GM21825 (cell line): ENCODE measurements around the gene NRXN3.

ENCODE experiments used
- ATAC-seq: cut with Tn5 transposase; IDR thresholded peaks from one replicate; pipeline ENCODE4 v1.9.1; 2021; ENCODE audit warnings: mild to moderate bottlenecking, moderate library complexity; ENCODE audit not compliant: unreplicated experiment

The NRXN3 gene

GRCh38 chr14:78172428-78172827 lies 2.3 kb downstream of the NRXN3 start:
- ATAC-seq = no peak

GRCh38 chr14:78173346-78174035 lies 3.3 kb downstream of the NRXN3 start:
- no peak for ATAC-seq

- ATAC-seq = no peak
Observed at GRCh38 chr14:78175412-78175811, 5.2 kb downstream of the NRXN3 start.

DNA sequence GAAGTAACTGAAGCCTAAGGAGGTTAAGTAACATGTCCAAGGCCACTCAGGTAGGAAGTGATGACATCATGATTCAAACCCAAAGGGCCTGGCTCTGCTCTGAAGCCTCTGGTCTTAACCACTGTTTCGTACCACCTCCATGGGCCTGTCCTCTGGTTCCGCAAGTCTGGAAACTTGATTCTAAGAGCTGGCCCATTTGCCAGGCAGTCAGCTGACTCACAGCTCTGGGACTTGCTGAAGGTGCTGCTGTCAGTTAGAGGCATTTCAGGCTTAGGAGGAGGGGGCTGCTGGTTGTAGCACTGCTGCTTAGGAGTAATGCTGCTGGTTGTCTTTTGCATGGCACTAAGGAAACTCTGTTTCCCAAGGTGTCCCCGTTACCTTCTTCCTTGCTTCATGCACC lies 7.9 kb downstream of the NRXN3 start:
- no peak for ATAC-seq

DNA sequence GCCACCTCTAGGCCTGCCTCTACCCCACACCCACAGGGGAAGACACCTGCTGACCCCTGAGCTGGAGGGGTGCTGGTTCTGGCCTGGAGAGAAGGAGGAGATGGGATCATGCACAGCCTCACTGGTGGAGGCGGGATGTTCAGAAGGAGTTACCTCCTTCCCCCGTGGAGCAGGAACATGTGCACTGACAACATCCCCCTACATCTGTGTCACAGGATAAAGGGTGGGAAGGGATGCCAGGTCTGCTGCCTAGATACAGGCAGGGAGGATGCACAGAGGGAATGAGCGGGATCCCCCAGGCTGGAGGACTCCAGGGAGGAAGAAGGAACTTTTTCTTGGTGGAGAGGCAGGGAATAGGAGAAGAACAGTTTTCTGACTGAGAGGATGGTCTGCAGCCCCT lies 8.8 kb downstream of the NRXN3 start:
- no peak for ATAC-seq

DNA sequence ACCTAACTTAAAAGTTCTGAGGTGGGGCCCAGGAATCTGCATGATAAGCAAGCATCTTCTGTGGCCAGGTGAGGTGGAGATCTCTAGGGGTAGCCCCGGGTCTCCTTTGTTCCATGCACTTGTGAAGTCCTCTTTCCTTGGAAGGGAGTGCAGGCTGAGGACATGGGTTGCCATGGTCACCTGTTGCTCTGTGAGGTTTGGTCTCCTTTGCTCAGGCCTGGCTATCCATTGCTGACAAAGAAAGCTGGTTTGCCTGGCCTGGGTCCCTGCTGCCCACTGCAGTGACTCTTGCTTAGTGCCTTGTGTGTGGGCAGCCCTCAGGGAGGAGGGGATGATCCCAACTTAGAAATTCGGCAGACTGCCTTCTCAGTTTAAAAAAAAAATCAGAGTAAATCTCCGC lies 11.1 kb downstream of the NRXN3 start:
- no peak for ATAC-seq

GRCh38 chr14:78182722-78183121 lies 12.5 kb downstream of the NRXN3 start:
- ATAC-seq = no peak

GRCh38 chr14:78184157-78184556 lies 14.0 kb downstream of the NRXN3 start:
- ATAC-seq = no peak

- ATAC-seq = no peak
Observed at GRCh38 chr14:78186277-78186676, 16.1 kb downstream of the NRXN3 start.

- ATAC-seq = no peak
Observed at GRCh38 chr14:78188882-78189281, 18.7 kb downstream of the NRXN3 start.

DNA sequence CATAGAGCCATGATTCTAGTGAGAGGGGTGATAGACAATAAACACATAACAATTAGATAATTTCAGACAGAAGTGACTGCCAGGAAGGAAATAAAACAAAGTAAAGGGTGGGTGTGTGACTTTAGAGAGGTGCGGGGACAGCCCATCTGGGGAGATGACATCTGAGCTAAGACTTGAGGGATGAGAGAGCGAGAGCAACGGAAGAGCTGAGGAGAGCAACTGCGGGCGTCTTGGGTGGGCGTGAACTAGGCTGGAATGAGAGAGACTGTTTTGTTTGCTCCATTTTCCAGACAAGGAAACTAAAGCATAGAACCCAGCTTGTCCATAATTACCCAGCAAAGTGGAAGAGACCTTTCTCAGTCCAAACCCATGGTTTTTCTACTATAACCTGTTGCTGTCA lies 25.3 kb downstream of the NRXN3 start:
- no peak for ATAC-seq

DNA sequence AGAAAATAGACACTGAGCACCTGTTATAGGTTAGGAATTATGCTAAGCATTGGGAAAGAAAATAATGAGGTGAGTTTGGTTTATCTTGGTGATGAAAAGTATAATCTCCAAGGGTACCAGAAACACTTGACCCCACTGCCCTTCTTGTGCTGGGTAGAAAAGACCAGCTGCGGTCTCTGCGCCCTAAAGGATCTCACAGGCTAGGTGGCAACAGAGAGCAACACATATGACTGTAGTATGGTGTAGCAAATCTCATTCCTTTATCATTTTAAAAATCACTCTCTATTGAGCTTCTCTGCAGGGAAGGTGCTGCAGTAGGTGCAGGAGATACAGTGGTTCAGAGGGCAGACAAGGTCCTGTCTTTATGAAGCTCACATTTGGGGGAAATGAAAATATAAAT lies 26.1 kb downstream of the NRXN3 start:
- ATAC-seq = no peak

DNA sequence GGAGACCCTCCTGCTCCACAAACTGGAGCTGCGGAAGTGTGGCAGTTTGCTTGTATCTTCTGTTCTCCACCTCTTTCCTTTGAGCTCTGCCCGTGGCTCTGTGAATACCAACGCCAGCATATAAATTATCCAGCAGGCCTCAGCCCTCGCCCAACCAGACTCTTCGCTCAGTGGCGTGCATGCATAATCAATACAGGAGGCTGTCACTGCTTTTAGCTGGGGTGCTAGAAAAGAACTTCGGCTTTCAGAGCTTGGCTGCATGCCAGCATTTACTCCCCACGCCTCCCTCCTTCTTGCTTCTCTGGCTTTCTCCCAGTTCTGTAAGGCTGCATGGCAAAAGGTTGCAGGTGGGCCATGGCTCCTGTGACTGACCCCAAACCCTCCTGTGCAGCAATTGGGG lies 26.9 kb downstream of the NRXN3 start:
- ATAC-seq = no peak

GRCh38 chr14:78202163-78202562 lies 32.0 kb downstream of the NRXN3 start:
- ATAC-seq = no peak

GRCh38 chr14:78202976-78203375 lies 32.8 kb downstream of the NRXN3 start:
- no peak for ATAC-seq

GRCh38 chr14:78207414-78207813 lies 37.2 kb downstream of the NRXN3 start:
- ATAC-seq = no peak

- no peak for ATAC-seq
Observed at GRCh38 chr14:78220273-78220672, 50.1 kb downstream of the NRXN3 start.

- no peak for ATAC-seq
Observed at GRCh38 chr14:78222746-78223145, 52.6 kb downstream of the NRXN3 start.

DNA sequence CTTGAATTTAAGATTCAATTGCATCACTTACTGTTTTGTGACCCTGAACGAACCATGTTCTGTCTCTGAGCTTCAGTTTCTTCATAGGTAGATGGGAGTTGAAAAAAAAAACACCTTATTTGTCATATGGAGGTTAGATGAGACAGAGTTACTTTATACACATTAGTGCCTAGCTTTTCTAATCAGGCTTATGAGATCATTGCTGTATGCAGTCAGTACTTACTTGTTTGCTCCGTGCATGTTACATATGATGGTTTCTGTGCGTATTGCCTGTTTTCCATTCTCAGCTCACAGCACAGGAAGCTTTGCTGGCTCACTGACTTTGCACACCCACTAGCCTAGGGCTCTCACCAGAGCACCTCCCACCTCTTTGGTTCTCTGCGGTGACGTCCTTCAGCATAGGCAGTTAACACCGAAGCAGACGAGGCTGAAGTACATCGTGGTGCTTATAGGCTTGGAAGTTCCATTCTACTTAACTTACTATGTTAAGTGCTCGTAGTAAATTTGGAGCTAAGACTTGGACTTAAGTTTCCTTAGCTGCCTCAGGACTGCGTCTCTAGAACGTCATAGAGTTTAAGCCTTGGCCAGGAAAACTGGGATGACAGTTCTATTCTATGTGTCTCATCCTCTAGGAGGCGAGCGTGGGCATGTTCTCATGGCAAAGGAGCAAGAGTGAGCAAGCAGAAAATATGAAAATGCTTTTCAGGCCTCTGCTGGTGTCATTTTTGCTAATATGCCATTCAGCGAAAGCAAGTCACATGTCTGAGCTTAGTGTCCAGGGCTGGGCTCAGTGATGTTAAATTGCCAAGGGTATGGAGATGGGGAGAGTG lies 57.3 kb downstream of the NRXN3 start:
- ATAC-seq = no peak

DNA sequence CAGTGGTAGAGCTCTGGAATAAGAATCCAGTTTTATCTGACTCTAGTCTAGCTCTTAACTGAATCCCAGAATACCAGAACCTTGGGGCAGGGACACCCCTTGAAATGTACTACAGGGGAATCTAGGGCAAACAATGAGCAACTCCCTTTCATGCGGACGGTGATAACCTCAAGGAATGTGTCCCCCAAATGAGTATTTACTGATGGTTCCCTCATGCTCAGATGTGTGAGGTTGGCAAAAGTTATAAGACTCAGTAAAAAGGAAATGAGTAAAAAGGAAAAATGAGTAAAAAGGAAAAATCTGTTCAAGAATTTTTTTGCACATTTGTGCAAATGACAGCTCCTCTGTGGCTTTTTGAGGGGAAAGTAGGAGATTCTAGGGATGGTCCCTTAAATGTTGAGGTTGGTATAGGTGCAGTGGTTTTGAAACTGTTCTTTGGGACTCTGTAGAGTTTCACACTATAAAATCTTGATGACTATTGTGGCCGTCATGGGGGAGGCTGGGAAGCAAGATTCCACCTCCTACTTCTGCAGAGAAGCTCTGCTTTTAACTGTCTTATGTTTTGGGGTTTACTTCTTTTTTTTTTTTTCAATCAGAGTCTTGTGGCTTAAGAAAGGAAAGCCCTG lies 58.6 kb downstream of the NRXN3 start:
- no peak for ATAC-seq

DNA sequence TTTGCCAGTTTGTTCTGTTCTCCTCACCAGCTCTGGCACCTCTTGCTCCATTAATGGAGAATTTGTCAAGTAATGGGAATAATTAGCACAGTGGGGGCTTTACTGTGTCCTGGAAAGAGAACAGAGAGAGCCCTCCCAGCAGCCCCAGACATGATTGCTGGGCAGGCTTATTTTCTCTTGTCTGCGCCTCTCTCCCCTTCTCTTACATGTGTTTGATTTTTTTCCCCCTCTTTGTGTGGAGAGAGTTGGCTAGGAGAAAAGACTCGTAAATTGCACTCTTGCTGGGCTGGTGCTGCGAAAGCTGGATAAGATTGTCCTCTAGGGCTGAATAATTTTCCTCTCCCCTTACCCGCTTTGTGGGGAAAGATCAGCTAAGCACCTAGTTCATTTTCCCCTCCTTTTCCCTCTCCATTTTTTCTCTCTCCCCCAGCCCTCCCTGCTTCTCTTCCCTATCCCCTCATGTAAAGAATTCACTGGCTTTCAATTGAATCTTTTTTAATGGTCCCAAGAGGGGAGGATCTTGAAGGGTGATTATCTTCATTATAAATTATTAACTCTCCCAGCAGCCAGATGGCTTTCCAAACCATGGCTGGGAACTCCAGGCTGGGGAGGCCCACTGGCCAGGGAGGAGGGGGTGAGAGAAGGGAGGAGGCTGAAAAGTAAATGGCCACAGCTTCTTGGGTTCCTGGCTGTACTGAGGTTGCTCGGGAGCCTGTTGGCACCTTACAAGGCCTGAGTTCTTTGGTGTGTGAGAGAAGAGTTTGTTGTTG lies 62.2 kb downstream of the NRXN3 start:
- ATAC-seq = no peak
